Naive thymus-derived CD8-positive, alpha-beta T cell (primary cell): Measurements from ENCODE around the gene KDM4C. TPM values are rescaled to one million over a fixed set of nuclear protein-coding genes. Genes with fewer than 3 reads are reported as not detected.

Source experiments
- ATAC-seq, 2 donors: fragments of 150-1000 bp; cut with Tn5 transposase in 1 of 2; sonication (Bioruptor Pico), chemical (Tn5 transposase) in 1 of 2; 1 replicate in 1 of 2; 2 replicates in 1 of 2; pipeline ENCODE4 v1.10.0; 2021; ENCODE audit warnings: mild to moderate bottlenecking in 2 of 2, moderate library complexity in 2 of 2
- POLR2A ChIA-PET: fragments of 350-600 bp; sonication (Branson Sonifier 250); formaldehyde crosslinking; loops from one replicate; lab custom pipeline; 2021; ENCODE audit warnings: antibody characterized with exemption; lab: Charles Lee
- DNase-seq, 10 donors: peaks; one replicate each; pipeline versions ENCODE4 v3.0.0 to v3.0.0-alpha.2; 2020 to 2022
- H3K27ac Mint-ChIP-seq, 10 donors: one replicate each; pipeline ENCODE4 v1.8.0; 2020 to 2022; ENCODE audit warnings: mild to moderate bottlenecking in 10 of 10, mixed read lengths in 10 of 10, moderate library complexity in 4 of 10, inconsistent platforms in 1 of 10
- H3K27me3 Mint-ChIP-seq, 5 donors: one replicate each; pipeline ENCODE4 v1.8.0; 2021 to 2022; ENCODE audit warnings: mixed read lengths in 5 of 5
- H3K36me3 Mint-ChIP-seq, 3 donors: one replicate each; pipeline ENCODE4 v1.8.0; 2020 to 2022; ENCODE audit warnings: mixed read lengths in 3 of 3, mild to moderate bottlenecking in 2 of 3, inconsistent platforms in 1 of 3
- H3K4me1 Mint-ChIP-seq, 4 donors: one replicate each; pipeline ENCODE4 v1.8.0; 2021 to 2022; ENCODE audit warnings: mixed read lengths in 4 of 4
- H3K4me3 Mint-ChIP-seq, 10 donors: one replicate each; pipeline ENCODE4 v1.8.0; 2020 to 2022; ENCODE audit warnings: mild to moderate bottlenecking in 10 of 10, mixed read lengths in 10 of 10, moderate library complexity in 6 of 10, inconsistent platforms in 1 of 10
- H3K9me3 Mint-ChIP-seq, 9 donors: one replicate each; pipeline ENCODE4 v1.8.0; 2020 to 2022; ENCODE audit warnings: mixed read lengths in 9 of 9, mild to moderate bottlenecking in 3 of 9, inconsistent platforms in 1 of 9, moderate library complexity in 1 of 9
- polyA plus RNA-seq, 3 donors: library from polyadenylated mRNA; unstranded; fragments of 300-500 nt; fragmentation: Illumina TruSeq; gene quantifications; one replicate each; pipeline ENCODE4 v1.2.3, GENCODE V29; 2021
- total RNA-seq, 8 experiments: library from RNA in 2 of 8; stranded (reverse) in 2 of 8; gene quantifications; one replicate each; pipeline ENCODE4 v1.2.3 and lab custom pipeline; 2021 to 2026

The KDM4C gene
- total and polyA plus RNA-seq, 5 experiments from 2014 or later = 27.5 to 83.6 (median 27.8) TPM

- Mint-ChIP-seq H3K4me3 (no peak overlapping the region), H3K27me3 (peaks cover 0 to 6% (median 0%) of the 10 kb centered on the region in 5 donors), H3K9me3 (peaks cover 0 to 3% (median 0%) of the 10 kb centered on the region in 9 donors), H3K27ac (peak overlapping the region in 1 of 10 donors; percentile 8), H3K4me1 (peaks cover 0 to 6% (median 3%) of the 10 kb centered on the region in 4 donors), H3K36me3 (no peaks in the 10 kb centered on the region)
- ATAC-seq (no peak), DNase-seq (no peak)
- POLR2A ChIA-PET = no interaction called here
Observed at GRCh38 chr9:7211657-7212056, 453.9 kb downstream of the KDM4C start.

DNA sequence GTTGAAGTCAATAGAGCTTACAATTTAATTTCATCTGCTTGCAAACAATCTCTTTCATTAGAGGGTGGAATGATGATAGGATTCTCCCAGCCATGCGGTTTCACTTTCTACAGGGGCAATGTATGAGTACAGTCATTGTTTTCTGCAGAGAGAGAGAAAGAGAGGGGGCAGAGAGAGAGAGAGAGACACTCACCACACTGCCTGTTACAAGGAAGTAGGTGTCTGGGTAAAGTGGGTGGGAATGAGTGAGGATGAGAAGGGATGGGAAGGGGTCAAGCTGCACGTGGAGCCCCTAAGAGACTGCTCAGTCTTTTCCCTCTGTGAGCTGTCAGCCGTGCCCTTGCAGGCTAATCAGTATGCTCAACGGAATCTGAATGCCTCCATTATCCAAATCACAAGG, 454.3 kb downstream of the KDM4C start:
- DNase-seq (no peak), ATAC-seq (no peak)
- H3K27me3 Mint-ChIP-seq = peaks cover 0 to 9% (median 2%) of the 10 kb centered on the region in 5 donors
- H3K9me3 Mint-ChIP-seq = peaks cover 0 to 4% (median 2%) of the 10 kb centered on the region in 9 donors
- peak overlapping the region in 1 of 10 donors; percentile 8 for H3K27ac Mint-ChIP-seq
- peaks cover 0 to 6% (median 3%) of the 10 kb centered on the region in 4 donors for H3K4me1 Mint-ChIP-seq
- H3K4me3 Mint-ChIP-seq = no peak overlapping the region
- peaks cover 0 to under 1% (median 0%) of the 10 kb centered on the region in 3 donors for H3K36me3 Mint-ChIP-seq
- POLR2A ChIA-PET = no interaction called here

GRCh38 chr9:7216004-7216841, 458.4 kb downstream of the KDM4C start:
- H3K27me3 Mint-ChIP-seq = peaks cover 0 to 17% (median 6%) of the 10 kb centered on the region in 5 donors
- peaks cover 3 to 6% (median 6%) of the 10 kb centered on the region in 3 donors for H3K36me3 Mint-ChIP-seq
- peaks cover 0 to 6% (median 3%) of the 10 kb centered on the region in 4 donors for H3K4me1 Mint-ChIP-seq
- peaks cover 0 to 42% (median 23%) of the 10 kb centered on the region in 9 donors for H3K9me3 Mint-ChIP-seq
- H3K27ac Mint-ChIP-seq = no peak overlapping the region
- DNase-seq (no peak), ATAC-seq (no peak)
- no peak overlapping the region for H3K4me3 Mint-ChIP-seq
- POLR2A ChIA-PET = no interaction called here

GRCh38 chr9:7223981-7224380, 466.2 kb downstream of the KDM4C start:
- Mint-ChIP-seq H3K9me3 (peaks cover 0 to 30% (median 12%) of the 10 kb centered on the region in 9 donors), H3K27ac (no peak overlapping the region), H3K27me3 (peaks cover 0 to 3% (median 0%) of the 10 kb centered on the region in 5 donors), H3K4me1 (peaks cover 14 to 26% (median 22%) of the 10 kb centered on the region in 4 donors), H3K36me3 (peaks cover 0 to 8% (median 2%) of the 10 kb centered on the region in 3 donors), H3K4me3 (no peak overlapping the region)
- POLR2A ChIA-PET = no interaction called here
- no peak for DNase-seq
- no peak for ATAC-seq

Other genes with a start within 250 kb of the KDM4C start
- not detected for gene GLDC, start 112.2 kb upstream of the KDM4C start, total RNA-seq
- gene GLDC, start 112.2 kb upstream of the KDM4C start, polyA plus RNA-seq = under 1 TPM in 1 of 3 donors, not detected in 2; 0.62 TPM